Hematopoietic multipotent progenitor cell (in vitro differentiated cells): ENCODE data around the gene YIPF5. TPM values are rescaled to one million over a fixed set of nuclear protein-coding genes. Genes with fewer than 3 reads are reported as not detected.

Source experiments
- DNase-seq, 3 donors: peaks; one replicate each; pipeline ENCODE4 v3.0.0-alpha.2; 2011 to 2015; ENCODE audit warnings: low read depth in 2 of 3, low spot score in 2 of 3
- small RNA-seq: library from RNA; depleted of rRNA; stranded (forward); fragments of <200 nt; gene quantifications from one replicate; pipeline ENCODE3, GENCODE V24; 2012
- total RNA-seq: library from RNA; depleted of rRNA; stranded (reverse); fragments of >200 nt; gene quantifications from one replicate; pipeline ENCODE4 v1.2.3, GENCODE V29; 2012

Gene YIPF5
- total RNA-seq, 1 donor, result 24.8 TPM

DNA sequence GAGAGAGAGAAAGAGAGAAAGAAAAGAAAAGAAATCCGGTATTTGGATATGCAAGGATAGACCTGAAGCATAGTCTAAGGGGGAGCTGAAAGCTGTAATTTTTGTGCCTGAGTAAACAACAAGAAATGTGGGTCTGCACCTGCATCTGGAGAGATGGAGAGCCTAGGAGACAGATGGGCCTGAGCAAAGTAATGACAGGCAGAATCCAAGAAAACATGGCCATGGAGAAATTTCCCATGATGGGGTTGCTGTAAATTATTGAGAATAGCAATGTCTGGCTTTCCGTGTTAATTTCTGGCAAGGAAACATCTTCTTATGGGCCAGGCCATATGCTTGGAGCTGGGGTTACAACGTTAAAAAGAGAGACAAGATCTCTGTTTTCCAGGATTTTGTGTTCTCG, 40.2 kb downstream of the YIPF5 start:
- DNase-seq, result no peak

DNA sequence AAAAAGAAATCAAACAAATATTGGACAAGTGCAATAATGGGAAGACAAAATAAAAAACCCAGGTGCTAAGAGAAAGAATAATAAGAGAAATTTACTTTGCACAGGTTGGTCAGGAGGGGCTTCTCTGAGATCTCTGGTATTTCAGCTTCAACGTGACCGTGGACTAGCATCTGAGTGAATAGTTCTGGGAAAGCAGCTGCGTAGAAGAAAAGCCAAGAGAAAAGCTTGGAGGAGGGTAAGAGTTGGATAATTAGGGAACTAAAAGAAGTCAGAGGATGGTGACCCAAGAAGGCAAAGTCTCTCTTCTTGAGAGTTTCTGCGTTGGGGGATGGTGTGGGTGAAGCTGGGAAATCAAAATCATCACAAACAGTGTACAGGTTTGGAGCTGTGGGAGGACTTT, 41.6 kb downstream of the YIPF5 start:
- DNase-seq, result no peak

DNA sequence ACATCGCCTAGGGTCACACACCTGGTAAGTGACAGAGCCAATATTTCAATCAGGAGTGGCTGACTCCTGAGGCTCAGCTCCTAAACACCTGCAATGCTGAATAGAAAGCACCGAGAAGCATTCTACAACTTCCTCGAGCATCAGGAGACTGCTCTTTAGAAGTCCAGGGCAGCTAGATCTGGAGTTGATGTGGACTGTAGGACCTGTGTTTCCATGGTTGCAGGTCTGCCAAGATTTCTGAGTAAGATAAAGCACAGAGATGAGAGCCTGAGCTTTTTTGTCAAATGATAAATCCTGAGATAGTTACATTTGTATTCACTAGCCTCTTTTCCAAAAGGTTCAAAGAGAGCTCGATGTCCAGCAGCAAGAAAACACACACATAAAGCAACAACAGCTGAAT, 43.8 kb downstream of the YIPF5 start:
- DNase-seq, result no peak

DNA sequence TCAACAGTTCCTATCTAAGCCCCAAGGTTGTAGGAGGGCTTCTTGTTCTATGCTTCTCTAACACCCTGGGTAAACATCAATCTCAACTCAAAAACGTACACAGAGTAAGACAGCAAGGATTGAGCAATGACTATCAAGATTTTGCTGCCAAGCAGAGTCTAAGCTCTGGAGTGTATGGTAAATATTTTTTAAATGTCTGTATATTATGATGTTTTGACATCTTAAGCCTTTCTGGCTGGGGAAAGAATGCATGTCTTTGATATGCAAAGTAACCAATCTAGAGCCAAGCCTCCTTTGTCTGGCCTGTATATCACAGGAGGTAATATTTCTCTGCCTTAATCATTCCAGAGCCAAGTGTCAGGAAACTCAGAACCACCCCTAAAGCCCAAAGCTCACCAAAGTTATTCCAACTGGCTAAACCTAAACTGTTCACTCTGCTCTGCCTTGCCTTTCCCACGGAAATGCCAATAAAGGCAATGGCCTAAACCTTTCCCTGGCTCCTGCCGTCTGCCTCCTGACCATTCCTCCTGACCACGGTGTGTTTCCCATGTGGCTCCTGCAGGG, 45.2 kb downstream of the YIPF5 start:
- DNase-seq, result no peak

DNA sequence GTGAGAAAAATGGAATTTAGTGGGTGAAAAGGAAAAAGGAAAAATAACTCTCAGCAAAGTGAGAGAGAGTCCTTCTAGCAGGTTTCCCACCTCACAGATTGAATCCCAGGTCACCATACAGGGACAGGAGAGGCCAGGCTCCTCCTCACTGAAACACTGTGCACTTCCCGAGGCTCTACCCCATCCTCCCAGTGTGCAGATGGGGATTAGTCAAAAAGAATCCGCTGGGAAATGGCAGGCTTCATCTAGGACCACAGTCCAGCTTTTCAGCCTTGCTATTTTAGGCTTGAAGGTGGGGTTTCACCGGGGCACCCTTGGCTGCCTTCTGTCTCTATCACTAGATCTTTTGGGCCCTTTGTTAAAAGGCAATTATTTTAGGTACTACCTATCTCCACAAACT, 47.8 kb downstream of the YIPF5 start:
- DNase-seq, result no peak

DNA sequence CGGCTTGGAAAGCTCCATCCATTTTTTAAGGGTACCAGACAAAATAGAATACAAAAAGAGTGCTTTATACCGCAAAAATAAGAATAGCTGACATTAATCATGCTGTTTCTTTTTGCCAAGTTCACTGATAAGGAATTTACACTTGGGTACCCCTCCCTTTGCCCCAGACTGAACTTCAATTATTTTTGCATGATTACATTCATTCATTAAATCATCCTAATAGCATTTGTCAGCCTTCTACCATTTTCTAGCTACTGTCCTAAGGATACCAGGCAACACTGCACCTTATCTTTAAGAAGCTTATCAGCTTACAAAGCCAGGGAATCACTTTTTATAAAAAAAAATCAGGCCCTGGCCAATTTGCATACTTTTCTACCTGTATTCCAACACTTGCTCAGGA, 48.4 kb downstream of the YIPF5 start:
- no peak for DNase-seq

DNA sequence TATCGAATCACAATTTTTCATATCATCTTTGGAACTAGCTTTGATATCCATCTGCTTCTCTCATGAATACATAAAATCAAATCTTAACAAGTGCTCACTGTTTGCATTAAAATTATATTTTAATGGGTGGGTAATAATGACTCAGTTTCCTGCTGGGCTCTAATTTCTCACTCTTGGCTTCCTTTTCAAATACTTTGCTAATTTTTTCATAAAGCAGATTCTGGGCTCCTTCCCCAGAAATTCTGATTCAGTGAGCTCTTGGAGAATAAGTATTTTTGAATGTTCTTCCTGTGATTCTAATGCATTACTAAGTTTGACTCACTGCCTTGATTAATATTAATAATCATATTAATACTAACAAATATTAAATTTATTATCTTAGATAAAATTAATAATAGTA, 48.9 kb downstream of the YIPF5 start:
- no peak for DNase-seq

DNA sequence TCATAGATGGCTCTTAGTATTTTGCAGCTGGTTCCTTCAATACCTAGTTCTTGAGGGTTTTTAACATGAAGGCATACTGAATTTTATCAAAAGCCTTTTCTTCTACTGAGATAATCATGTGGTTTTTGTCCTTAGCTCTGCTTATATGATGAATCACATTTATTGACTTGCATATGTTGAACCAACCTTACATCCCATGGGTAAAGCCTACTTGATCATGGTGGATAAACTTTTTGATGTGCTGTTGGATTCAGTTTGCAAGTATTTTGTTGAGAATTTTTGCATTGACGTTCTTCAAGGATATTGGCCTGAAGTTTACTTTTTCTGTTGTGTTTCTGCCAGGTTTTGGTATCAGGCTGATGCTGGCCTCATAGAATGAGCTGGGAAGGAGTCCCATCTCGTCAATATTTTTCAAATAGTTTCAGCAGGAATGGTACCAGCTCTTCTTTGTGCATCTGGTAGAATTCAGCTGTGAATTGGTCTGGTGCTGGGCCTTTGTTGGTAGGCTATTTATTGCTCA, 49.7 kb downstream of the YIPF5 start:
- DNase-seq, result no peak

DNA sequence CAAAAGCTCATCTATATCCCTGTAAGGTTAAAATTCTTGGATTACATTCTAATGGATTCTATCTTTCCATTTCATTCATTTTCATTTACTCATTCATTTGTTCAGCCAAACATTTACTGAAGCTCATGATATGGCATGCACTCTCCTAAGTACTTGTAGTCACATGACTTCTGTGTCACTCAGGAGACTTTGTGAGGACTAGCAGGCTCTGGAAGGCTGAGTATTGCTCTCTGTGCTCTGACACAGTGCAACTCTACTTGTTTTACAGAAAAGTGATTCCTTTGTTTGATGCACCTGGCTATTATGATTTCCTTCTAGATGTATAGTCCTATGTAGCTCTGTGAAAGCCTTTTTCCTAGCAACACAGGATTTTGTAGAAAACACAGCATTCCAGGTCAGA, 53.0 kb downstream of the YIPF5 start:
- DNase-seq, result no peak

DNA sequence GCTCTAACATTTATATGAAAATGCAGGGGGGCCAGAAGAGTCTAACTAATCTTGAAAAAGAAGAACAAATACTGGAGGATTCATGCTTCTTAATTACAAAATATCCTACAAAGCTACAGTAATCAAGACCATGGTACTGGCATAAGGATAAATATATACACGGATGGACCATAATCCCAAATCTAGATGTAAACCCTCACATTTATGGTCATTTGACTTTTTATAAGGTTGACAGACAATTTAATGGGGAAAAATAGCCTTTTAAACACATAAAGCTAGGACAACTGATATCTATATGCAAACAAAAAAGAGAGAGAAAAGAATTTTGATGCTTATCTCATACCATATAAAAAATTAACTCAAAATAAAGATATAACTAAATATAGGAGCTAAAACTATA, 55.9 kb downstream of the YIPF5 start:
- DNase-seq, result no peak

Small RNA genes lying within 50 kb of the gene (small RNA-seq; reads per million reads assigned to genes)
- not detected for gene RN7SL87P

Other genes starting within 250 kb of the YIPF5 start
- under 0.01 TPM for gene KCTD16, start 214 bp upstream of the YIPF5 start, total RNA-seq